Measurements from ENCODE around the gene ZNF324B.

Gene ZNF324B

GRCh38 chr19:58406818-58407657, 44.4 kb upstream of the ZNF324B start:
- TF ChIP-seq RARB (CRISPR knock-in tag; IDR thresholded peaks at IDR 0.05) (no peak), CSDC2 (CRISPR knock-in tag; IDR thresholded peaks at IDR 0.05) (no peak), CREB5 (CRISPR knock-in tag; IDR thresholded peaks at IDR 0.05; ENCODE audit: low read depth) (no peak), ARNTL (CRISPR knock-in tag; IDR thresholded peaks at IDR 0.05; ENCODE audit: borderline replicate concordance, low read depth) (no peak), PATZ1 (CRISPR knock-in tag; IDR thresholded peaks at IDR 0.05; ENCODE audit: borderline replicate concordance) (no peak), PPARA (CRISPR knock-in tag; IDR thresholded peaks at IDR 0.05; ENCODE audit: borderline replicate concordance) (no peak), ZC3H10 (CRISPR knock-in tag; IDR thresholded peaks at IDR 0.05) (no peak), ZNF8 (CRISPR knock-in tag; IDR thresholded peaks at IDR 0.05) (no peak), TSHZ2 (CRISPR knock-in tag; IDR thresholded peaks at IDR 0.05) (no peak), OSR1 (CRISPR knock-in tag; IDR thresholded peaks at IDR 0.05) (no peak), ZFP3 (CRISPR knock-in tag; IDR thresholded peaks at IDR 0.05) (no peak), SNAI2 (CRISPR knock-in tag; IDR thresholded peaks at IDR 0.05) (no peak), TOX (CRISPR knock-in tag; IDR thresholded peaks at IDR 0.05; ENCODE audit: borderline replicate concordance) (no peak), TCF4 (CRISPR knock-in tag; IDR thresholded peaks at IDR 0.05; ENCODE audit: borderline replicate concordance) (no peak), ZFP30 (CRISPR knock-in tag; IDR thresholded peaks at IDR 0.05) (no peak), ZNF565 (CRISPR knock-in tag; conservative IDR thresholded peaks at IDR 0.05; ENCODE audit: low read depth) (no peak), ESRRG (CRISPR knock-in tag; IDR thresholded peaks at IDR 0.05) (no peak), BACH2 (CRISPR knock-in tag; IDR thresholded peaks at IDR 0.05; ENCODE audit: borderline replicate concordance) (no peak), ZNF70 (CRISPR knock-in tag; IDR thresholded peaks at IDR 0.05) (no peak), ISL1 (CRISPR knock-in tag; IDR thresholded peaks at IDR 0.05) (no peak)
- ATAC-seq = no peak

- TF ChIP-seq ESRRG (CRISPR knock-in tag; IDR thresholded peaks at IDR 0.05) (no peak), ZNF8 (CRISPR knock-in tag; IDR thresholded peaks at IDR 0.05) (no peak), CSDC2 (CRISPR knock-in tag; IDR thresholded peaks at IDR 0.05) (no peak), BACH2 (CRISPR knock-in tag; IDR thresholded peaks at IDR 0.05; ENCODE audit: borderline replicate concordance) (no peak), RARB (CRISPR knock-in tag; IDR thresholded peaks at IDR 0.05) (no peak), PPARA (CRISPR knock-in tag; IDR thresholded peaks at IDR 0.05; ENCODE audit: borderline replicate concordance) (no peak), ISL1 (CRISPR knock-in tag; IDR thresholded peaks at IDR 0.05) (no peak), POU6F1 (CRISPR knock-in tag; IDR thresholded peaks at IDR 0.05; ENCODE audit: borderline replicate concordance, low read depth) (no peak), OSR1 (CRISPR knock-in tag; IDR thresholded peaks at IDR 0.05) (no peak), ZC3H10 (CRISPR knock-in tag; IDR thresholded peaks at IDR 0.05) (no peak), TCF4 (CRISPR knock-in tag; IDR thresholded peaks at IDR 0.05; ENCODE audit: borderline replicate concordance) (no peak), CSRNP3 (CRISPR knock-in tag; IDR thresholded peaks at IDR 0.05) (no peak), ARNTL (CRISPR knock-in tag; IDR thresholded peaks at IDR 0.05; ENCODE audit: borderline replicate concordance, low read depth) (no peak), TSHZ2 (CRISPR knock-in tag; IDR thresholded peaks at IDR 0.05) (no peak), ZNF70 (CRISPR knock-in tag; IDR thresholded peaks at IDR 0.05) (no peak), CREB5 (CRISPR knock-in tag; IDR thresholded peaks at IDR 0.05; ENCODE audit: low read depth) (no peak), SNAI2 (CRISPR knock-in tag; IDR thresholded peaks at IDR 0.05) (no peak), TOX (CRISPR knock-in tag; IDR thresholded peaks at IDR 0.05; ENCODE audit: borderline replicate concordance) (no peak), ZFP3 (CRISPR knock-in tag; IDR thresholded peaks at IDR 0.05) (no peak), GLIS3 (CRISPR knock-in tag; IDR thresholded peaks at IDR 0.05) (no peak)
Observed at GRCh38 chr19:58407658-58408151, 43.7 kb upstream of the ZNF324B start.

More at GRCh38 chr19:58407658-58408151, 43.7 kb upstream of the ZNF324B start:
- peak; percentile 8 for ATAC-seq
